ENCODE data around the gene SLC10A3. TPM values are rescaled to one million over a fixed set of nuclear protein-coding genes. Genes with fewer than 3 reads are reported as not detected.

The SLC10A3 gene
- total RNA-seq, 2 experiments from 2014 or later, result 13.2 to 14.1 TPM

DNA sequence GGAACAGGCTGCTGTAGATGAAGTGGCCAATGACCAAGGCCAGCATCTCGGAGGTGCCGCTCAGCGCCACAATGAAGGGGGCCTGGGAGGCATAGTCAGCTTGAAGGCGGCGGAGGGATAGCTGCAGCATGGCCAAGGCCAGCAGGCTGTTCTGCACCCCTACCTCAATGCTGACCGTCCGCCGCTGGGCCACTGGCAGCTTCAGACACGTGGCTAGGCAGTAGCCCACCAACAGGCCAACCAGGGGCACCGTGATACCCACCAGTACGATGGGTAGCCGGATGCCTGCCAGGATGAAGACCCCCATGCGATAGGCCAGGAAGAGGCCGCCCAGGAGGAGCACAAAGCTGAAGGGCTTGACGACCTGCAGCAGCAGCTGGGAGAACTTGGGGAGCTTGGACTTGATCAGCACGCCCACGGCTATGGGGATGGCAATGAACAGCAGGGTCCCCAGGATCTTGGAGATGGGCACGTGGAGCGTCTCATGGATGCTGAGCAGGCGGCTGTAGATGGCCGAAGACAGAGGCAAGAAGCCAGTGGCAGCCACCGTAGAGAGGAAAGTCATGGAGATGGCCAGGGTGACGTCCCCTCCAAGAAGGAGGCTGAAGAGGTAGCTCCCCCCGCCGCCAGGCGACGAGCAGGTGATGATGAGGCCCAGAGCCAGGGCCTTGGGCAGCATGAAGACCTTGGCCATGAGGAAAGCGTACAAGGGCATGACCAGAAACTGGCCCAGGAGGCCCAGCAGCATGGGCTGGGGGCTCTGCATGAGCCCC lies 2.7 kb downstream of the SLC10A3 start:
- ChIA-PET CTCF (interaction anchor here (1.2 kb wide), 1 partner anchor 48 kb away, joined by 3 read pairs; no protein-coding TSS in a partner anchor), POLR2A (interaction anchor here (0.9 to 2.6 kb wide), 4 partner anchors 10 to 88 kb away, joined by 3 to 16 read pairs (median 3); partner anchors contain the start of gene RPL10)
- H3K9me3 Mint-ChIP-seq, result no peaks in the 10 kb centered on the region
- ATAC-seq, result no peak
- TF ChIP-seq, protein P1, sequence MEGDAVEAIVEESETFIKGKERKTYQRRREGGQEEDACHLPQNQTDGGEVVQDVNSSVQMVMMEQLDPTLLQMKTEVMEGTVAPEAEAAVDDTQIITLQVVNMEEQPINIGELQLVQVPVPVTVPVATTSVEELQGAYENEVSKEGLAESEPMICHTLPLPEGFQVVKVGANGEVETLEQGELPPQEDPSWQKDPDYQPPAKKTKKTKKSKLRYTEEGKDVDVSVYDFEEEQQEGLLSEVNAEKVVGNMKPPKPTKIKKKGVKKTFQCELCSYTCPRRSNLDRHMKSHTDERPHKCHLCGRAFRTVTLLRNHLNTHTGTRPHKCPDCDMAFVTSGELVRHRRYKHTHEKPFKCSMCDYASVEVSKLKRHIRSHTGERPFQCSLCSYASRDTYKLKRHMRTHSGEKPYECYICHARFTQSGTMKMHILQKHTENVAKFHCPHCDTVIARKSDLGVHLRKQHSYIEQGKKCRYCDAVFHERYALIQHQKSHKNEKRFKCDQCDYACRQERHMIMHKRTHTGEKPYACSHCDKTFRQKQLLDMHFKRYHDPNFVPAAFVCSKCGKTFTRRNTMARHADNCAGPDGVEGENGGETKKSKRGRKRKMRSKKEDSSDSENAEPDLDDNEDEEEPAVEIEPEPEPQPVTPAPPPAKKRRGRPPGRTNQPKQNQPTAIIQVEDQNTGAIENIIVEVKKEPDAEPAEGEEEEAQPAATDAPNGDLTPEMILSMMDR (IDR thresholded peaks at IDR 0.05), result no peak
- DNase-seq, result no peak
- peaks cover 18% of the 10 kb centered on the region for H3K36me3 Mint-ChIP-seq (ENCODE audit: low read depth)
- intact Hi-C loops (cut with micrococcal nuclease), result no loop called here
- H3K4me1 Mint-ChIP-seq (ENCODE audit: low read depth), result peaks cover 29% of the 10 kb centered on the region
- H3K27ac Mint-ChIP-seq, result no peak overlapping the region
- peak overlapping the region; percentile 71 for H3K4me3 Mint-ChIP-seq
- no peaks in the 10 kb centered on the region for H3K27me3 Mint-ChIP-seq

DNA sequence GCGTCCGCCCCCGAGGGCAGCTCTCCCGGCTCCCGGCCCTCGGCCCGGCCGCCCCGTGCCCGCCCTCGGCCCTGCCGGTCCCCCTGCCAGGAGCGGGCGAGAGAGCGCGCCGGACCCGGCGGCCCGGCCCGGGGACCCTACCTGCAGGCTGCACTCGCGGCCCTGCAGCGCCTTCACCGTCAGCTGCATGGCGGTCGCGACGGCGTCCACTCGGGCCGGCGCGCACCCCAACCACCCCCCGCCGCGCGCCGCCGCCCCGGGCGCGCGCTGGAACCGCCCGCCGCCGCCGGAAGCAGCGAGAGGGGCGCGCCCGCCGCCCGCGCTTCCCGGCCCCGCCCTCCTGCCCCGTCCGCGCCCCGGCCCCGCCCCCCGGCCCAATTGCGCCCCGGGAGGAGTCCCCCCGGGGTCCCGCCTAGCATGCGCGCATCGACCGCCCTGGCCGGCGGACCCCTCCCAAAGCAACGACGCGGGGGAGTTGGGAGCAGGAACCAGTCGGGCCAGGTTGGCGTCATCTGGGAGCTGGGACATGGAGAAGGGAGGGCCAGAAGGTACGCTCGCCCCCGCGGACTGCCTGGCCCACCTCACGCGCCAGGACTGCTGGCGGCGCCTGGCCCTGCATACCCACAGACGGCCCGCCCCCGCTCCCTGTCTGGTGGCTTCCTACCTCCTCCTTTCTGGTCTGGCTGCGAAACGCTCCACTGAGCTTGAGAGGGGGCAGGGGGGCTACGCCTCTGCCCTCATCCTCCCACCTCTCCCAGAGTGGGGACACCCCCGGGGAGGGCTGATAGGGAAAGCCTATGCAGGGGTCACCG lies 3.8 kb downstream of the SLC10A3 start, which contains the start of gene UBL4A:
Gene UBL4A (minus strand): TSS at position 220 of the 812 bp plus-strand sequence. CDS start 31 bp downstream, at position 189.
- TF ChIP-seq, protein P1 (IDR thresholded peaks at IDR 0.05), result no peak
- intact Hi-C loops (cut with micrococcal nuclease), result no loop called here

DNA sequence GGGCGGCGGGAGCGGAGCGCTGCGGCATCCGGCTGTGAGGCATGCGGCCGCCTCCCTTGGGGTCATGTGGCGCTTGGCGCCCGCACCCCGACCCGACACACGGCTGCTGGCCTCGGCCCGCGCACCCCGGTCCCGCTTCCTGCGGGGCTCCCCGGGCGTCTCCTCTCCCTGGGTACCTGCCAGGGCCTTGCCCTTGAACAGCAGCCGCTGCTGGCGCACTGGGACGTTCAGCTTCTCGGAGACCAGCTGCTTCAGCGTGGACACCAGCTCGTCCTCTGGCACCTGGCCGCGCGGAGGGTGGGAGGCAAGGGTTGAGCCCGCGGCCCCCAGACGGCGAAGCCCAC lies 4.4 kb downstream of the SLC10A3 start:
- POLR2A ChIA-PET, result interaction anchor here (0.9 to 1.6 kb wide), 10 partner anchors 8 to 85 kb away, joined by 3 to 5 read pairs (median 3); no protein-coding TSS in a partner anchor
- CTCF ChIA-PET, result no interaction called here
- TF ChIP-seq, protein P1 (IDR thresholded peaks at IDR 0.05), result no peak
- H3K4me1 Mint-ChIP-seq (ENCODE audit: low read depth), result peaks cover 25% of the 10 kb centered on the region
- H3K27me3 Mint-ChIP-seq, result no peaks in the 10 kb centered on the region
- H3K36me3 Mint-ChIP-seq (ENCODE audit: low read depth), result peaks cover 18% of the 10 kb centered on the region
- intact Hi-C loops (cut with micrococcal nuclease), result no loop called here
- no peak for ATAC-seq
- peak; percentile 39 for DNase-seq
- no peak overlapping the region for H3K27ac Mint-ChIP-seq
- H3K4me3 Mint-ChIP-seq, result peak overlapping the region; percentile 71
- H3K9me3 Mint-ChIP-seq, result no peaks in the 10 kb centered on the region

More for the DNA sequence above, 3.8 kb downstream of the SLC10A3 start, which contains the start of gene UBL4A:
- Mint-ChIP-seq H3K27ac (peak within 1 kb of the TSS; percentile 72), H3K36me3 (ENCODE audit: low read depth) (peaks cover 18% of the 10 kb centered on the region), H3K4me3 (peak within 1 kb of the TSS; percentile 71), H3K27me3 (no peaks in the 10 kb centered on the region), H3K9me3 (no peaks in the 10 kb centered on the region), H3K4me1 (ENCODE audit: low read depth) (peaks cover 29% of the 10 kb centered on the region)
- ATAC-seq, result peak; percentile 24
- POLR2A ChIA-PET, result interaction anchor here (0.9 to 1.6 kb wide), 10 partner anchors 9 to 86 kb away, joined by 3 to 5 read pairs (median 3); no protein-coding TSS in a partner anchor
- CTCF ChIA-PET, result interaction anchor here (1.2 kb wide), 1 partner anchor 49 kb away, joined by 3 read pairs; no protein-coding TSS in a partner anchor
- peak; percentile 70 for DNase-seq

DNA sequence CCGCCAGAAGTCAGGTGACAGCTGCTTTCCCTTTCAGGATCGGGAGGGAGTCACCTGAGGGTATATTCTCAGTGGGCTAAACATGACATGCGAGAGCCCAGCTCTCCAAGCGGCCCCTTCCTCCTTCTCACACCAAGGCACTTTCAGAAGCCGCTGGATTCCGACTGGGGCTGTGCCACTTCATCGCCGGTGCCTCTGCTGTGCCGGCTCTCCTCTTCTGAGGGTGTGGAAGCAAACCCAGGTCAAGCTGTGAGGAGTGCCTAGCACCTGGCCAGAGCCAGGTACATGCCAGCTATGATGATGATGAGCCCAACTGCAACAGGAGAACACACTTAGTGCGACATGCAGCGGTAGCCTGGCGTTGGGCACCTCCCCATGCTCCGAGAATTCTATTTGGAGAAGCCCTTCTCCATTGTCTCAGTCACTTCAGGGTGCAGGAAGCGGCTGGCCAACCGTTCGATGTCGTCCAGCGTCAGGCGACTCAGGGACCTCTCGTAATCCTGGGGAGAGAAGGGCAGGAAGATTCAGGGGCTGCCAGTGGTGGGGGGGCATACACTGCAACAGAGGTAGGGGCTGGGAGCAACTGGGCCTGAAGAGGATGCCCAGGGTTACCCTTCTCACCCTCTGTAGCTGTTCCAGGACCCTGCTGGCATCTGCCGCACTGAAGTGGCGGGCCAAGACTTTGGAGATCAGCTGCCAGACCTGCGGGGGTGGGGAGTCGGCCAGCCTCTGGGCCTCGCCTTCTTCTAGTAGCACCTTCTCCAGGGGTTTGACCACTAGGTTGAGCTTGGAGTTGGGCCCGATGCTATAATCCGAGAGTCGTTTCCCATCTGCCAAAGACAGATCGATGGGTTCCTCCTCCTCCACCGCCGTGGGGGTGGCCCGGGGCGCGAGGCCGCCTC lies 5.0 kb downstream of the SLC10A3 start:
- Mint-ChIP-seq H3K36me3 (ENCODE audit: low read depth) (peaks cover 18% of the 10 kb centered on the region), H3K27me3 (no peaks in the 10 kb centered on the region), H3K4me1 (ENCODE audit: low read depth) (peaks cover 25% of the 10 kb centered on the region), H3K27ac (peak overlapping the region; percentile 72), H3K4me3 (peak overlapping the region; percentile 71), H3K9me3 (no peaks in the 10 kb centered on the region)
- ATAC-seq, result no peak
- no peak for DNase-seq
- TF ChIP-seq, protein P1 (IDR thresholded peaks at IDR 0.05), result no peak
- ChIA-PET CTCF (no interaction called here), POLR2A (interaction anchor here (0.5 to 1.6 kb wide), 10 partner anchors 9 to 534 kb away, joined by 3 to 5 read pairs (median 3); no protein-coding TSS in a partner anchor)
- intact Hi-C loops (cut with micrococcal nuclease), result no loop called here

Measured in activated CD8-positive, alpha-beta T cell treated with anti-CD3 and anti-CD28 coated beads for 36 hours (primary cell).